HFFc6 (cell line): Measurements from ENCODE around the gene GRIN3B. TPM values are rescaled to one million over a fixed set of nuclear protein-coding genes. Genes with fewer than 3 reads are reported as not detected.

Experiments used
- DNase-seq: peaks from one replicate; pipeline ENCODE4 v3.0.0-alpha.2; 2018
- H3K27ac Mint-ChIP-seq: 2 replicates; pipeline ENCODE4 v1.8.0; 2020; ENCODE audit warnings: mild to moderate bottlenecking, mixed read lengths
- H3K27me3 Mint-ChIP-seq: 2 replicates; pipeline ENCODE4 v1.8.0; 2021; ENCODE audit warnings: mild to moderate bottlenecking, moderate library complexity, mixed read lengths; ENCODE audit not compliant: insufficient read depth
- H3K36me3 Mint-ChIP-seq: 2 replicates; pipeline ENCODE4 v1.8.0; 2021; ENCODE audit warnings: low read depth, mixed read lengths
- H3K4me1 Mint-ChIP-seq: 2 replicates; pipeline ENCODE4 v1.8.0; 2020; ENCODE audit warnings: low read depth, mixed read lengths
- H3K4me3 Mint-ChIP-seq: 2 replicates; pipeline ENCODE4 v1.8.0; 2020; ENCODE audit warnings: mild to moderate bottlenecking, moderate library complexity, mixed read lengths
- H3K9me3 Mint-ChIP-seq: 2 replicates; pipeline ENCODE4 v1.8.0; 2020; ENCODE audit warnings: mild to moderate bottlenecking, mixed read lengths
- CTCF ChIP-seq: fragments of 200-600 bp; sonication (generic); IDR thresholded peaks from 2 replicates; pipeline ENCODE4 v1.5.0; 2021; ENCODE audit warnings: antibody characterized with exemption, mild to moderate bottlenecking
- total RNA-seq, 6 experiments: library from RNA; stranded (reverse); fragmentation: NEBNext Ultra II Directional; extraction: Animal tissue kit (Norgen Biotek cat#: 25700); gene quantifications; 2 replicates in 1 of 6; 3 replicates in 5 of 6; pipeline ENCODE4 v1.2.3, GENCODE V29; 2021

GRIN3B gene
- total RNA-seq, 6 experiments from 2014 or later, result 0.34 to 0.66 (median 0.41) TPM

- Mint-ChIP-seq H3K9me3 (no peaks in the 10 kb centered on the region), H3K27me3 (peaks cover 6% of the 10 kb centered on the region; the same call in 1 of the 2 replicates), H3K36me3 (peaks cover 4% of the 10 kb centered on the region; the same call in 1 of the 2 replicates), H3K27ac (no peak overlapping the region), H3K4me3 (no peak overlapping the region), H3K4me1 (peaks cover 2% of the 10 kb centered on the region; the same call in 1 of the 2 replicates)
- peak; percentile 65 for DNase-seq
- no peak for TF ChIP-seq CTCF
These were observed 8.9 kb upstream of the GRIN3B start for GRCh38 chr19:991174-991931.

GRCh38 chr19:991932-992669, 8.1 kb upstream of the GRIN3B start:
- Mint-ChIP-seq H3K4me1 (peaks cover 5% of the 10 kb centered on the region; the same call in 1 of the 2 replicates), H3K27ac (no peak overlapping the region), H3K9me3 (no peaks in the 10 kb centered on the region), H3K27me3 (peaks cover 11% of the 10 kb centered on the region), H3K36me3 (peaks cover 4% of the 10 kb centered on the region; the same call in 1 of the 2 replicates), H3K4me3 (no peak overlapping the region)
- no peak for DNase-seq
- TF ChIP-seq CTCF, result no peak

GRCh38 chr19:992670-993055, 7.6 kb upstream of the GRIN3B start:
- H3K27me3 Mint-ChIP-seq, result peaks cover 13% of the 10 kb centered on the region
- no peak overlapping the region for H3K27ac Mint-ChIP-seq
- no peak for TF ChIP-seq CTCF
- peaks cover 5% of the 10 kb centered on the region; the same call in 1 of the 2 replicates for H3K4me1 Mint-ChIP-seq
- H3K36me3 Mint-ChIP-seq, result peaks cover 4% of the 10 kb centered on the region; the same call in 1 of the 2 replicates
- DNase-seq, result no peak
- no peaks in the 10 kb centered on the region for H3K9me3 Mint-ChIP-seq
- H3K4me3 Mint-ChIP-seq, result no peak overlapping the region

GRCh38 chr19:993361-993830, 6.8 kb upstream of the GRIN3B start:
- DNase-seq, result no peak
- peaks cover 5% of the 10 kb centered on the region; the same call in 1 of the 2 replicates for H3K4me1 Mint-ChIP-seq
- H3K4me3 Mint-ChIP-seq, result no peak overlapping the region
- 0 out of 2 replicates have a peak, but pooled peaks have one; percentile 7 for TF ChIP-seq CTCF
- peaks cover 4% of the 10 kb centered on the region; the same call in 1 of the 2 replicates for H3K36me3 Mint-ChIP-seq
- no peak overlapping the region for H3K27ac Mint-ChIP-seq
- no peaks in the 10 kb centered on the region for H3K9me3 Mint-ChIP-seq
- peaks cover 16% of the 10 kb centered on the region for H3K27me3 Mint-ChIP-seq

GRCh38 chr19:993831-994393, 6.3 kb upstream of the GRIN3B start:
- H3K4me3 Mint-ChIP-seq, result no peak overlapping the region
- no peak overlapping the region for H3K27ac Mint-ChIP-seq
- no peaks in the 10 kb centered on the region for H3K9me3 Mint-ChIP-seq
- DNase-seq, result no peak
- peaks cover 19% of the 10 kb centered on the region for H3K27me3 Mint-ChIP-seq
- TF ChIP-seq CTCF, result no peak
- peaks cover 4% of the 10 kb centered on the region; the same call in 1 of the 2 replicates for H3K36me3 Mint-ChIP-seq
- peaks cover 5% of the 10 kb centered on the region; the same call in 1 of the 2 replicates for H3K4me1 Mint-ChIP-seq
